HFF-Myc (cell line): ENCODE measurements around the gene DHRS3.

Experiments
- DNase-seq: peaks from one replicate; pipeline ENCODE4 v3.0.0-alpha.2; 2011; ENCODE audit warnings: low read depth; ENCODE audit errors: extremely low read depth
- H3K4me3 ChIP-seq: replicated peaks from 2 replicates; pipeline ENCODE4 v1.5.1; 2011; ENCODE audit warnings: low read depth, mild to moderate bottlenecking, control low read depth, low read length
- TF ChIP-seq, protein P1 (sequence below): IDR thresholded peaks from 2 replicates; pipeline ENCODE4 v1.5.1; 2012; ENCODE audit warnings: mild to moderate bottlenecking, low read depth, low read length, control low read depth; ENCODE audit errors: missing control alignments

Gene DHRS3

DNA sequence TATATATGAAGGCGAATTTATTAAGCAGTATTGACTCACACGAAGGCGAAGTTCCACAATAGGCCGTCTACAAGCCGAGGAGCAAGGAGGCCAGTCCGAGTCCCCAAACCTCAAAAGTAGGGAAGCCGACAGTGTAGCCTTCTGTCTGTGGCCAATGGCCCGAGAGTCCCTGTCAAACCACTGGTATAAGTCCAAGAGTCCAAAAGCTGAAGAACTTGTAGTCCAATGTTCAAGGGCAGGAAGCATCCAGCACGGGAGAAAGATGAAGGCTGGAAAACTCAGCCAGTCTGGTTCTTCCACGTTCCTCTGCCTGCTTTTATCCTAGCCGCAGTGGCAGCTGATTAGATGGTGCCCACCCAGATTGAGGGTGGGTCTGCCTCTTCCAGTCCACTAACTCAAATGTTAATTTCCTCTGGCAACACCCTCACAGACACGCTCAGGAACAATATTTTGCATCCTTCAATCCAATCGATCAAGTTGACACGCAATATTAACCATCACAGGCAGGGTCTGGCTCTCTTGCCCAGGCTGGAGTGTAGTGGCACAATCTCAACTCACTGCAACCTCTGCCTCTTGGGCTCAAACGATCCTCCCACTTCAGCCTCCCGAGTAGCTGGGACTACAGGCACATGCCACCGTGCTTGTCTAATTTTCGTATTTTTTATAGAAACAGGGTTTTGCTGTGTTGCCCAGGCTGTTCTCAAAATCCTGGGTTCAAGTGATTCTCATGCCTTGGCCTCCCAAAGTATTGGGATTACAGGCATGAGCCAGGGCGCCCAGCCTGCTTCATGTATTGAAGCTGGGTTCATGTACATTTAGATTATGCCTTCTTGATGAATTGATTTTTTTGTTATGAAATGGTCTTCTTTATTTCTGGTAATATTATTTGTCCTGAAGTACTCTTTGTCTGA, 85.3 kb downstream of the DHRS3 start:
- TF ChIP-seq, protein P1, sequence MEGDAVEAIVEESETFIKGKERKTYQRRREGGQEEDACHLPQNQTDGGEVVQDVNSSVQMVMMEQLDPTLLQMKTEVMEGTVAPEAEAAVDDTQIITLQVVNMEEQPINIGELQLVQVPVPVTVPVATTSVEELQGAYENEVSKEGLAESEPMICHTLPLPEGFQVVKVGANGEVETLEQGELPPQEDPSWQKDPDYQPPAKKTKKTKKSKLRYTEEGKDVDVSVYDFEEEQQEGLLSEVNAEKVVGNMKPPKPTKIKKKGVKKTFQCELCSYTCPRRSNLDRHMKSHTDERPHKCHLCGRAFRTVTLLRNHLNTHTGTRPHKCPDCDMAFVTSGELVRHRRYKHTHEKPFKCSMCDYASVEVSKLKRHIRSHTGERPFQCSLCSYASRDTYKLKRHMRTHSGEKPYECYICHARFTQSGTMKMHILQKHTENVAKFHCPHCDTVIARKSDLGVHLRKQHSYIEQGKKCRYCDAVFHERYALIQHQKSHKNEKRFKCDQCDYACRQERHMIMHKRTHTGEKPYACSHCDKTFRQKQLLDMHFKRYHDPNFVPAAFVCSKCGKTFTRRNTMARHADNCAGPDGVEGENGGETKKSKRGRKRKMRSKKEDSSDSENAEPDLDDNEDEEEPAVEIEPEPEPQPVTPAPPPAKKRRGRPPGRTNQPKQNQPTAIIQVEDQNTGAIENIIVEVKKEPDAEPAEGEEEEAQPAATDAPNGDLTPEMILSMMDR: no peak
- DNase-seq: no peak
- no peak overlapping the region for H3K4me3 ChIP-seq

DNA sequence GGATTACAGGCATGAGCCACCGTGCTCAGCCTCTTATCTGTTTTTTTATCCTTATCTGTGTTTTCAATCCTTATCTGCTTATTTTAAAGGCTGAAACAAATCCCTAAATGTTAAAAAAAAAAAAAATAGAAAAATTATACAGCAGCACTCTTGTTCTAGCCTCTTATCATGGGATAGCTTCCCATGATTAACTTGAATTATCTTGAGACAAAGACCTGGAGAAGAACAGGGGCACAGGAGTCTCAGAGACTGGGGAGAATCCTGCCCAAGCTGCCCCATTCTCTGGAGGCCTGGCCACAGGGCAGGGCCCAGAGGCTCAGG, 86.9 kb downstream of the DHRS3 start:
- TF ChIP-seq, protein P1: no peak
- no peak overlapping the region for H3K4me3 ChIP-seq
- DNase-seq: no peak

DNA sequence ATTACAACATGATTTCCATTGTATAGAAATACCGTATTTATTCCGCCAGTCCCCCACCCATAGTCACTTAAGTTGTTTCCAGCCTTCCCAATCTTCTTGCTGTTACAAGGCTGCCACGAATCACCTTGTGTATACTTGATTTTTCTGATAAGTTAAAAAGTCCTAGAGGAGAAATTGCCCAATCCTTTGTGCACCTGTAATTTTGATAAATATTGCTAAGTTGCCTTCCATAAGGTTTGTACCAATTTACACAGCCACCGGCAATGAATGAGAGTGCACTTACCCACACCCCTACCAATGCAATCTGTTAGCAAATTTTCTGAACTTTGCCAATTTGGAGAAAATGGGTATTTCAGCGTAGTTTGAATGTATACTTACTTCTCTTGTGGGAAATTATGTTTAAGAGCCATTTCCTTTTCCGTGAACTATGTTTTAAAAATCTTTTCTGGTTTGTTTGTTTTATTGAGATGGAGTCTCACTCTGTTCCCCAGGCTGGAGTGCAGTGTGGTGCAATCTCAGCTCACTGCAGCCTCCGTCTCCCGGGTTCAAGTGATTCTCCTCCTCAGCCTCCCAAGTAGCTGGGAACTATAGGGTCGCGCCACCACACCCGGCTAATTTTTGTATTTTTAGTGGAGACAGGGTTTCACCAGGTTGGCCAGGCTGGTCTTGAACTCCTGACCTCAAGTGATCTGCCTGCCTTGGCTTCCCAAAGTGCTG, 87.4 kb downstream of the DHRS3 start:
- no peak for DNase-seq

DNA sequence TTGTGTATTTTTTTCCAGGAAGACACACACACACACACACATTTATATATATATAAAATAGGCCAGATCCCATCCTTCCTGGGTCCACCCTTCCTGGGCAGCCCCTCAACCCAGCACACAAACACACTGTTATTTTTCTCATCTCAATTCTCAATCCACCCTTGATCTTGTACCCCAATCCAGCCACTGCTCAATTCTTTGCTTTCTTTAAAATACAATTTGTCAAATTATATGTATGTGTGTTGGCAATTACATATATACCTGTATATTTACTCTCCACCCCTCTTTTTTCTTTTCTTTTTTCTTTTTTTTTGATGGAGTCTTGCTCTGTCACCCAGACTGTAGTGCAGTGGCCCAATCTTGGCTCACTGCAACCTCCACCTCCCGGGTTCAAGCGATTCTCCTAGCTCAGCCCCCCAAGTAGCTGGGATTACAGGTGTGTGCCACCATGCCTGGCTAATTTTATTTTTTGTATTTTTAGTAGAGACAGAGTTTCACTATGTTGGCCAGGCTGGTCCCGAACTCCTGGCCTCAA, 88.3 kb downstream of the DHRS3 start:
- TF ChIP-seq, protein P1: no peak
- DNase-seq: no peak
- H3K4me3 ChIP-seq: no peak overlapping the region

More for the DNA sequence above, 87.4 kb downstream of the DHRS3 start:
- TF ChIP-seq, protein P1: no peak
- no peak overlapping the region for H3K4me3 ChIP-seq

DNA sequence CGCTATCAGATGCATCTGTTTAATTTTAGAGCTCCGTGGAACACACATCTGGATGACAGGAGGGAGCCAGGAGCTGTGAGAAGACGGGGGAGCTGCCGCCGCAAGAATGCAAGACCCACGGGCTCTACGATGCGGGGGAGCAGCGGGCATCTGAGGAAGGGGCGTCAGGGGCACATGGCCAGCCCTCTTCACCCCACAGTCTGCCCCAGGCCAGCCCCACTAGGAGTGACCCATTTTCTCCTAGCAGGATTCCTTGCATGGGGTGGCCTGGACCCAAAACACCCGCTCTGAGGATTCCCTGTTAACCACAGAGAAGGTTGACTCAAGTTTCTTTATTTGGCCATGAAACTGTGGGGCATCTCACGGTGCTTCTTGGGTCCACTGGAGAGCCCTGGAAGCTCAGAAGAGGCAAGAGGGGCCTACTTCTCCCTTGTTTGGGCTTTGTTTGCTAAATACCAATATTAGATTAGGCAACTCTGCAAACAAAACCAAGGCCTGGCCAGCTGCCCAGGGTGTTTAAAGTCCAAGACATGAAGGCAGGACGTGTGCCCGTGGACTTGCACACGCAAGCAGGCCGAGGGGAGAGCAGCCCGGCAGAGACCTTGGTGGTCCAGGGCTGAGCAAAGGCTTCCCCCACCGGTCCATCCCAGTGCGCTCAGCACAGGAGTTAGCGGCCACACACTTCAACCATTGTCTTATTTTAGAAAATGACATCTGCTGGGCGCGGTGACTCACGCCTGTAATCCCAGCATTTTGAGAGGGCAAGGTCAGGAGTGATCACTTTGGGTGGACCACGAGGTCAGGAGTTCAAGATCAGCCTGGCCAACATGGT, 89.8 kb downstream of the DHRS3 start:
- DNase-seq: no peak
- no peak overlapping the region for H3K4me3 ChIP-seq
- TF ChIP-seq, protein P1: no peak

DNA sequence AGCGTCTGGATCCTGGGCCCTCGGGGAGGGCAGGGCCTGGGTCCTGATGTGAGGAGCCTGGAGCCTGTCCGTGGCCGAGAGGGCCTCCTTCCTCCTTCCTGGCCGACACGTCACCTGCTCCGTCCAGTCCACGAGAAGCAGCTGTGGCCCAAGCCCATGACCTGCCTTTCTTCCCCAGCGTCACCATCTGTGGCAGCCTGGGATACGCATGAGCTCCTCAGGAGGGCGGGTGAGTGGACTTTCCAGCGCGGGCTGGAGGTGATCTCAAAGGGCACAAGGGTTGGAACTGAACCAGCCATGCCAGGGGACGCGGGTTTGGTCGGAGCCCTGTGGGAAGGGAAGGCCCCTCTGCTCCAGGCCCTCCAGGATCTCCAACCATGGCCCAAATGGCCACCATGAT, 90.4 kb downstream of the DHRS3 start:
- H3K4me3 ChIP-seq: no peak overlapping the region
- TF ChIP-seq, protein P1: no peak
- DNase-seq: no peak
